Body of pancreas (tissue), 4 donors: ENCODE measurements around the gene DTYMK.

Source experiments
- CTCF ChIP-seq, 7 experiments: fragments of 450-650 bp in 4 of 7; fragments of 200-600 bp in 3 of 7; sonication (generic) in 3 of 7; IDR thresholded peaks; one replicate each; pipeline ENCODE4 v1.5.1; 2016 to 2019; ENCODE audit warnings: antibody characterized with exemption in 7 of 7
- POLR2A ChIP-seq, 3 donors: fragments of 450-650 bp; IDR thresholded peaks; one replicate each; pipeline ENCODE4 v1.6.1; 2016; ENCODE audit warnings: antibody characterized with exemption in 3 of 3, mild to moderate bottlenecking in 2 of 3

- no peak for TF ChIP-seq CTCF (IDR thresholded peaks at IDR 0.05)
- no peak for TF ChIP-seq POLR2A (IDR thresholded peaks at IDR 0.05)
Measured at GRCh38 chr2:241708879-241709278, 22.3 kb upstream of the DTYMK start.
